ENCODE measurements around the gene ATP8B4.

- no peak for TF ChIP-seq CTCF (IDR thresholded peaks at IDR 0.05; ENCODE audit: control extremely low read depth in 1 of 3, insufficient read depth in 1 of 3, low read depth in 1 of 3, low read length in 3 of 3)
- TF ChIP-seq RAD21 (IDR thresholded peaks at IDR 0.05 in 1 of 2, conservative IDR thresholded peaks at IDR 0.05 in 1 of 2; ENCODE audit: low read depth in 2 of 2, low read length in 2 of 2), result no peak
- no peak for TF ChIP-seq TAF7 (optimal IDR thresholded peaks at IDR 0.05; ENCODE audit: borderline replicate concordance, low read depth, low read length)
- no peak for TF ChIP-seq BRCA1 (IDR thresholded peaks at IDR 0.05; ENCODE audit: low read depth, low read length)
- no peak for TF ChIP-seq POLR2AphosphoS5 (IDR thresholded peaks at IDR 0.05; ENCODE audit: low read depth, low read length)
- TF ChIP-seq RFX5 (IDR thresholded peaks at IDR 0.05; ENCODE audit: borderline replicate concordance, low read depth, low read length), result no peak
- no peak for TF ChIP-seq SRF (IDR thresholded peaks at IDR 0.05; ENCODE audit: low read depth, low read length)
- no peak for TF ChIP-seq GABPA (IDR thresholded peaks at IDR 0.05; ENCODE audit: borderline replicate concordance, insufficient read depth, low read length)
These were observed 10.6 kb downstream of the ATP8B4 start for GRCh38 chr15:50108461-50108860.
